GM12878 (cell line): ENCODE measurements around the gene GABBR2. TPM values are rescaled to one million over a fixed set of nuclear protein-coding genes. Genes with fewer than 3 reads are reported as not detected.

Experiments
- ATAC-seq: fragments of 200-7000 bp; cut with Tn5 transposase; 3 replicates; pipeline ENCODE4 v1.9.1; 2020; ENCODE audit warnings: mild to moderate bottlenecking, moderate library complexity
- BruUV-seq: library from RNA; stranded (reverse); fragments of 400-500 nt; replicated peaks from 2 replicates; lab custom pipeline; 2021; lab: Mats Ljungman, UMichigan
- CTCF ChIA-PET: fragments of 300-600 bp; sonication (Branson Sonifier 250); formaldehyde crosslinking; extraction: SDS; loops from one replicate; lab custom pipeline; 2021; ENCODE audit warnings: inconsistent platforms; lab: Yijun Ruan, JAX
- POLR2A ChIA-PET: fragments of 350-600 bp; formaldehyde crosslinking; extraction: SDS; loops from one replicate; lab custom pipeline; 2021; ENCODE audit warnings: inconsistent platforms; lab: Charles Lee
- RAD21 ChIA-PET: fragments of 300-600 bp; sonication (Branson Sonifier 250); formaldehyde crosslinking; loops from one replicate; lab custom pipeline; 2023; ENCODE audit warnings: antibody characterized with exemption; ENCODE audit not compliant: unreplicated experiment; lab: Charles Lee
- SMC1A ChIA-PET: fragments of 300-600 bp; sonication (Branson Sonifier 250); formaldehyde crosslinking; loops from one replicate; lab custom pipeline; 2023; ENCODE audit not compliant: unreplicated experiment, uncharacterized antibody; lab: Charles Lee
- DNase-seq: peaks from one replicate; pipeline ENCODE4 v3.0.0-alpha.2; 2011; ENCODE audit warnings: low read depth, low spot score
- FAIRE-seq: peaks from 3 replicates; lab custom pipeline; 2011; peaks lifted over from hg19 to GRCh38; lab: Jason Lieb, UNC
- H2AFZ ChIP-seq: 2 replicates; pipeline ENCODE4 v1.6.0; 2011; ENCODE audit warnings: low read depth, low read length, control low read depth; ENCODE audit not compliant: control insufficient read depth
- H3K27ac ChIP-seq: 2 replicates; pipeline ENCODE4 v1.5.1; 2011; ENCODE audit warnings: control low read depth; ENCODE audit not compliant: control insufficient read depth, insufficient read depth
- H3K27me3 ChIP-seq, 2 experiments: replicated peaks in 1 of 2; 2 replicates each; pipeline versions ENCODE4 v1.6.0 to v1.6.1; 2011; ENCODE audit warnings: low read length in 1 of 2; ENCODE audit not compliant: control insufficient read depth in 2 of 2, insufficient read depth in 2 of 2
- H3K36me3 ChIP-seq, 2 experiments: 2 replicates each; pipeline ENCODE4 v1.5.1; 2011; ENCODE audit warnings: low read length in 1 of 2; ENCODE audit not compliant: control insufficient read depth in 2 of 2, insufficient read depth in 2 of 2
- H3K4me1 ChIP-seq: 2 replicates; pipeline ENCODE4 v1.6.1; 2011; ENCODE audit warnings: mild to moderate bottlenecking, low read length, moderate library complexity, mixed read lengths; ENCODE audit not compliant: control insufficient read depth, insufficient read depth
- H3K4me2 ChIP-seq: 2 replicates; pipeline ENCODE4 v1.6.0; 2011; ENCODE audit warnings: control low read depth; ENCODE audit not compliant: control insufficient read depth, insufficient read depth
- H3K4me3 ChIP-seq: fragments of 200-600 bp; sonication (generic); 2 replicates; pipeline ENCODE4 v1.5.1; 2016
- H3K79me2 ChIP-seq: 2 replicates; pipeline ENCODE4 v1.6.0; 2011; ENCODE audit warnings: low read length; ENCODE audit not compliant: control insufficient read depth, insufficient read depth
- H3K9ac ChIP-seq: 2 replicates; pipeline ENCODE4 v1.8.0; 2011; ENCODE audit warnings: low read length, control low read depth, mixed read lengths; ENCODE audit not compliant: control insufficient read depth, insufficient read depth
- H3K9me3 ChIP-seq: replicated peaks from 3 replicates; pipeline ENCODE4 v1.5.1; 2011; ENCODE audit warnings: mild to moderate bottlenecking, low read length; ENCODE audit not compliant: control insufficient read depth, insufficient read depth
- H4K20me1 ChIP-seq: 2 replicates; pipeline ENCODE4 v1.6.0; 2011; ENCODE audit not compliant: control insufficient read depth, insufficient read depth
- CBX3 ChIP-seq: fragments of 200-600 bp; sonication (generic); IDR thresholded peaks from 2 replicates; pipeline ENCODE4 v1.6.1; 2016; ENCODE audit warnings: low read depth, borderline replicate concordance
- FOXK2 ChIP-seq: fragments of 450-650 bp; IDR thresholded peaks from 2 replicates; pipeline ENCODE4 v1.6.1; 2017; ENCODE audit warnings: mild to moderate bottlenecking, moderate library complexity
- HCFC1 ChIP-seq: fragments of 150-350 bp; IDR thresholded peaks from 2 replicates; pipeline ENCODE4 v1.6.1; 2014; ENCODE audit warnings: low read length
- KLF5 ChIP-seq: fragments of 450-650 bp; IDR thresholded peaks from 2 replicates; pipeline ENCODE4 v1.6.1; 2014; ENCODE audit warnings: mild to moderate bottlenecking; ENCODE audit not compliant: partially characterized antibody
- NFIC ChIP-seq: IDR thresholded peaks from 2 replicates; pipeline ENCODE4 v1.6.1; 2012; ENCODE audit warnings: low read depth, mild to moderate bottlenecking, inconsistent platforms, low read length, moderate library complexity
- NRF1 ChIP-seq: conservative IDR thresholded peaks from 2 replicates; pipeline ENCODE4 v1.6.1; 2011; ENCODE audit warnings: mild to moderate bottlenecking, low read depth, low read length, improper control_type of control experiment
- SKIL ChIP-seq: fragments of 450-650 bp; IDR thresholded peaks from 2 replicates; pipeline ENCODE4 v1.6.1; 2017; ENCODE audit warnings: mild to moderate bottlenecking, low read depth, inconsistent platforms; ENCODE audit not compliant: poor library complexity, severe bottlenecking
- WRNIP1 ChIP-seq: IDR thresholded peaks from 2 replicates; pipeline ENCODE4 v1.6.1; 2011; ENCODE audit warnings: low read depth, low read length, improper control_type of control experiment, borderline replicate concordance
- ZNF217 ChIP-seq: fragments of 450-650 bp; IDR thresholded peaks from 2 replicates; pipeline ENCODE4 v1.6.1; 2017; ENCODE audit warnings: antibody characterized with exemption, mild to moderate bottlenecking
- ZNF622 ChIP-seq: fragments of 450-650 bp; IDR thresholded peaks from 2 replicates; pipeline ENCODE4 v1.6.1; 2017; ENCODE audit warnings: mild to moderate bottlenecking, inconsistent platforms
- WGBS: methylation state at CpG from one replicate; pipeline ENCODE4 v1.1.6; 2016; ENCODE audit warnings: low lambda C conversion rate; ENCODE audit not compliant: insufficient replicate concordance, insufficient coverage; ENCODE audit errors: missing lambda C conversion rate; 5-methylcytosine and 5-hydroxymethylcytosine counted together
- in situ Hi-C: fragments of 300-500 bp; cut with MboI; formaldehyde crosslinking; loops from 9 replicates; pipeline ENCODE4 v1.14.3; 2018; ENCODE audit warnings: mixed read lengths
- intact Hi-C: fragments of 100-400 bp; cut with micrococcal nuclease; formaldehyde crosslinking; loops from one replicate; pipeline ENCODE4 v1.14.2; 2022; ENCODE audit not compliant: unreplicated experiment
- polyA plus RNA-seq, 11 experiments: library from polyadenylated mRNA; depleted of rRNA in 4 of 11; unstranded in 6 of 11; stranded (reverse) in 5 of 11; fragments of >200 nt; fragmentation: Nextera tagmentation in 4 of 11; fragmentation: Illumina TruSeq in 1 of 11; extraction: Ambion mirVana in 4 of 11; extraction: Trizol in 1 of 11; gene quantifications; 1 replicate in 1 of 11; 2 replicates in 10 of 11; pipeline versions ENCODE4 v1.2.1 to v1.2.3, GENCODE V29; 2011 to 2016; ENCODE audit warnings: inconsistent platforms in 2 of 11, missing spikeins in 2 of 11, low read depth in 1 of 11
- total RNA-seq, 4 experiments: library from RNA; depleted of rRNA in 3 of 4; stranded (reverse); fragments of >200 nt in 3 of 4; fragmentation: Illumina TruSeq in 1 of 4; extraction: Trizol in 1 of 4; gene quantifications; 2 replicates each; pipeline versions ENCODE4 v1.2.1 to v1.2.3, GENCODE V29; 2013 to 2021

The GABBR2 gene
- total and polyA plus RNA-seq, 10 of the 15 experiments (the other 5 are each of a cell fraction or from before 2014, with no cell fraction given), result 0.02 to 2.2 (median 0.06) TPM; not detected in 2

GRCh38 chr9:98345011-98345410, 363.7 kb downstream of the GABBR2 start:
- ChIA-PET CTCF (interaction anchor here (1.0 to 1.2 kb wide), 2 partner anchors 17 to 431 kb away, joined by 3 read pairs; no protein-coding TSS in a partner anchor), SMC1A (no interaction called here)
- no peak for FAIRE-seq
- intact Hi-C loops, result no loop called here
- H3K9ac ChIP-seq, result no peak overlapping the region
- BruUV-seq, result no TSS peak
- no peak overlapping the region for H3K4me2 ChIP-seq
- no peak overlapping the region for H3K27ac ChIP-seq
- H4K20me1 ChIP-seq, result no peaks in the 10 kb centered on the region
- H3K4me1 ChIP-seq, result no peaks in the 10 kb centered on the region
- TF ChIP-seq ZNF622 (no peak), ZNF217 (no peak), WRNIP1 (no peak), HCFC1 (no peak), NRF1 (no peak), NFIC (no peak), SKIL (no peak), FOXK2 (no peak), KLF5 (no peak), CBX3 (no peak)
- TF ChIP-seq, all 136 proteins: peak for 0
- no peaks in the 10 kb centered on the region for H3K9me3 ChIP-seq
- no peak overlapping the region for H2AFZ ChIP-seq
- ATAC-seq, result no peak
- H3K4me3 ChIP-seq, result no peak overlapping the region
- ChIA-PET RAD21 (no interaction called here), POLR2A (no interaction called here)
- in situ Hi-C loops, result no loop called here
- H3K79me2 ChIP-seq, result no peaks in the 10 kb centered on the region
- H3K36me3 ChIP-seq, result no peaks in the 10 kb centered on the region
- H3K27me3 ChIP-seq, result peaks cover 3 to 8% of the 10 kb centered on the region in 2 experiments
- DNase-seq, result no peak
- WGBS, result 9% methylated on average over 6 of the region's 6 CpGs
